Parathyroid adenoma (tissue), 2 donors: ENCODE data around the gene CALR3.

Experiments
- H2AFZ ChIP-seq: fragments of 300-600 bp; sonication (generic); one replicate; pipeline ENCODE4 v1.7.0; 2017; ENCODE audit warnings: antibody characterized with exemption, mild to moderate bottlenecking
- H3K27ac ChIP-seq: fragments of 300-600 bp; sonication (generic); one replicate; pipeline ENCODE4 v1.7.0; 2017
- H3K27me3 ChIP-seq: fragments of 300-600 bp; sonication (generic); one replicate; pipeline ENCODE4 v1.7.0; 2017; ENCODE audit warnings: low read length; ENCODE audit not compliant: control insufficient read depth, insufficient read depth
- H3K36me3 ChIP-seq: fragments of 300-600 bp; sonication (generic); one replicate; pipeline ENCODE4 v1.7.0; 2017; ENCODE audit warnings: low read length; ENCODE audit not compliant: control insufficient read depth, insufficient read depth
- H3K4me1 ChIP-seq: fragments of 300-600 bp; sonication (generic); one replicate; pipeline ENCODE4 v1.7.0; 2017; ENCODE audit warnings: control low read depth
- H3K4me2 ChIP-seq: fragments of 300-600 bp; sonication (generic); one replicate; pipeline ENCODE4 v1.7.0; 2017; ENCODE audit warnings: low read length
- H3K4me3 ChIP-seq: fragments of 300-600 bp; sonication (generic); one replicate; pipeline ENCODE4 v1.7.0; 2017; ENCODE audit warnings: low read depth, low read length
- H3K79me2 ChIP-seq: fragments of 300-600 bp; sonication (generic); one replicate; pipeline ENCODE4 v1.7.0; 2017; ENCODE audit warnings: control low read depth
- H3K9ac ChIP-seq: fragments of 300-600 bp; sonication (generic); one replicate; pipeline ENCODE4 v1.7.0; 2017; ENCODE audit warnings: mild to moderate bottlenecking
- H3K9me3 ChIP-seq: fragments of 300-600 bp; sonication (generic); one replicate; pipeline ENCODE4 v1.7.0; 2017; ENCODE audit warnings: low read length; ENCODE audit not compliant: control insufficient read depth
- TF ChIP-seq, protein P1 (sequence below): fragments of 300-600 bp; sonication (generic); IDR thresholded peaks from one replicate; pipeline ENCODE4 v1.7.0; 2017; ENCODE audit warnings: antibody characterized with exemption, mild to moderate bottlenecking
- donor health status: primary hyperparathyroidism.

CALR3 gene

DNA sequence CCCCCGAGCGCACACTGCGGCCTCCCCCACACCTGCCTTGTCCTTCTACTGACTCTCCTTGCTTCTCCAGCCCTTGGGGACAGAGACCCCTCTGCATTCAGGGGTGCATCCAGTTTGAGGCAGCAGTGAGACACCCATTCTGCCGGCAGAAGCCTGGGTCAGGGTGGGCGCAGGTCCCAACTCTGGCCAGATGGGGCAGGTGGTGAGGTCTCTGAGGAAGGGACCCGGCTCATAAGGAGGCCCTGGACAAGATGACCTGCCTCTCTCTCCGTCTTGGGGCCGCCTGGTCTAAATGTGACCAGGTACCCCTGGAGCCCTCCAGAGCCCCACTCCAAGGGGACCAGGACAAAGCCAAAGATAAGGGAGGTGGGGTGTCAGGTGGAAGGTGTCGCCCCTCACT lies 40.2 kb upstream of the CALR3 start:
- H3K36me3 ChIP-seq: no peaks in the 10 kb centered on the region
- no peak overlapping the region for H3K4me2 ChIP-seq
- H3K4me1 ChIP-seq: peaks cover 3% of the 10 kb centered on the region
- no peak overlapping the region for H3K27ac ChIP-seq
- TF ChIP-seq, protein P1, sequence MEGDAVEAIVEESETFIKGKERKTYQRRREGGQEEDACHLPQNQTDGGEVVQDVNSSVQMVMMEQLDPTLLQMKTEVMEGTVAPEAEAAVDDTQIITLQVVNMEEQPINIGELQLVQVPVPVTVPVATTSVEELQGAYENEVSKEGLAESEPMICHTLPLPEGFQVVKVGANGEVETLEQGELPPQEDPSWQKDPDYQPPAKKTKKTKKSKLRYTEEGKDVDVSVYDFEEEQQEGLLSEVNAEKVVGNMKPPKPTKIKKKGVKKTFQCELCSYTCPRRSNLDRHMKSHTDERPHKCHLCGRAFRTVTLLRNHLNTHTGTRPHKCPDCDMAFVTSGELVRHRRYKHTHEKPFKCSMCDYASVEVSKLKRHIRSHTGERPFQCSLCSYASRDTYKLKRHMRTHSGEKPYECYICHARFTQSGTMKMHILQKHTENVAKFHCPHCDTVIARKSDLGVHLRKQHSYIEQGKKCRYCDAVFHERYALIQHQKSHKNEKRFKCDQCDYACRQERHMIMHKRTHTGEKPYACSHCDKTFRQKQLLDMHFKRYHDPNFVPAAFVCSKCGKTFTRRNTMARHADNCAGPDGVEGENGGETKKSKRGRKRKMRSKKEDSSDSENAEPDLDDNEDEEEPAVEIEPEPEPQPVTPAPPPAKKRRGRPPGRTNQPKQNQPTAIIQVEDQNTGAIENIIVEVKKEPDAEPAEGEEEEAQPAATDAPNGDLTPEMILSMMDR: no peak
- no peak overlapping the region for H3K9ac ChIP-seq
- H3K4me3 ChIP-seq: no peak overlapping the region
- H2AFZ ChIP-seq: no peak overlapping the region
- H3K9me3 ChIP-seq: no peaks in the 10 kb centered on the region
- H3K79me2 ChIP-seq: peaks cover 49% of the 10 kb centered on the region
- H3K27me3 ChIP-seq: no peaks in the 10 kb centered on the region

DNA sequence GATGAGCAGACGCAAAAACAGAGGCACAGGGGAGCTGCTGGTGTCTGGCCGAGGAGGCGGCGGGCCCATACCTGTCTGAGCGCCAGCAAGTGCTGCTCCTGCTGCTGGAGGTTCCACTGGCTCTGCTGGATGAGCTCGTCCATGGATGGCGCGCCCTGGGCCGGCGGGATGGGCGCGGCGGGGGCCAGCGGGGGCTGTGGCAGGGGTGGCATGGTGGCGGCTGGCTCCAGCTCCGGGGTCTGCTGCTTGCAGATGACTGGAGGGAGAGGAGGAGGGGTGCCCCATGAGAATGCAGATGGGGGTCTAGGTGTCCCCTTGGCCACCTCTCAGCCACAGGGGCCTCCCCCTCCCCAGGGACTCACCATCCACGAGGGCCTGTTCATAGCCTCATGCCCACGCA lies 39.4 kb upstream of the CALR3 start:
- TF ChIP-seq, protein P1: no peak
- Histone ChIP-seq H3K4me2 (no peak overlapping the region), H3K79me2 (peaks cover 42% of the 10 kb centered on the region), H3K36me3 (no peaks in the 10 kb centered on the region), H2AFZ (no peak overlapping the region), H3K9ac (no peak overlapping the region), H3K9me3 (no peaks in the 10 kb centered on the region), H3K27me3 (no peaks in the 10 kb centered on the region), H3K27ac (no peak overlapping the region), H3K4me3 (no peak overlapping the region), H3K4me1 (no peaks in the 10 kb centered on the region)

GRCh38 chr19:16532440-16533234 lies 36.7 kb upstream of the CALR3 start:
- H3K4me3 ChIP-seq: no peak overlapping the region
- H3K27me3 ChIP-seq: no peaks in the 10 kb centered on the region
- TF ChIP-seq, protein P1: no peak
- H3K9ac ChIP-seq: no peak overlapping the region
- H3K9me3 ChIP-seq: no peaks in the 10 kb centered on the region
- no peaks in the 10 kb centered on the region for H3K4me1 ChIP-seq
- H3K4me2 ChIP-seq: no peak overlapping the region
- H3K27ac ChIP-seq: no peak overlapping the region
- H2AFZ ChIP-seq: no peak overlapping the region
- H3K36me3 ChIP-seq: no peaks in the 10 kb centered on the region
- peaks cover 19% of the 10 kb centered on the region for H3K79me2 ChIP-seq

GRCh38 chr19:16531380-16531669 lies 35.4 kb upstream of the CALR3 start:
- H3K27ac ChIP-seq: no peak overlapping the region
- TF ChIP-seq, protein P1: no peak
- H2AFZ ChIP-seq: no peak overlapping the region
- peaks cover 7% of the 10 kb centered on the region for H3K79me2 ChIP-seq
- H3K4me1 ChIP-seq: peaks cover 3% of the 10 kb centered on the region
- H3K9ac ChIP-seq: no peak overlapping the region
- H3K36me3 ChIP-seq: no peaks in the 10 kb centered on the region
- H3K4me2 ChIP-seq: no peak overlapping the region
- H3K9me3 ChIP-seq: no peaks in the 10 kb centered on the region
- no peak overlapping the region for H3K4me3 ChIP-seq
- H3K27me3 ChIP-seq: no peaks in the 10 kb centered on the region
